Measurements from ENCODE around the gene TMEM143. TPM values are rescaled to one million over a fixed set of nuclear protein-coding genes. Genes with fewer than 3 reads are reported as not detected.

TMEM143 gene
- total RNA-seq, 1 experiment from 2014 or later: 15.2 TPM

GRCh38 chr19:48350856-48351255, 12.9 kb downstream of the TMEM143 start:
- DNase-seq: no peak
- Histone ChIP-seq H3K56ac (ENCODE audit: insufficient read length, low read depth, low read length) (no peak overlapping the region), H4K20me1 (ENCODE audit: control insufficient read depth, insufficient read depth, insufficient read length) (no peaks in the 10 kb centered on the region), H3K79me1 (ENCODE audit: insufficient read depth, low read depth, low read length, poor library complexity, severe bottlenecking) (no peaks in the 10 kb centered on the region), H4K8ac (replicated peaks; ENCODE audit: insufficient read length, low read depth, low read length) (no peak overlapping the region), H2AFZ (ENCODE audit: low read length) (no peak overlapping the region), H3K23me2 (ENCODE audit: insufficient read length, low read depth, low read length, poor library complexity, severe bottlenecking) (no peaks in the 10 kb centered on the region), H3K27ac (ENCODE audit: insufficient read length, low read depth, low read length) (no peak overlapping the region), H2BK120ac (ENCODE audit: low read depth, low read length, poor library complexity, severe bottlenecking) (no peak overlapping the region), H4K91ac (ENCODE audit: insufficient read length, low read depth, low read length) (no peak overlapping the region), H2BK12ac (ENCODE audit: insufficient read length, low read depth, low read length) (no peak overlapping the region), H2BK5ac (ENCODE audit: insufficient read length, low read length) (no peak overlapping the region), H3K79me2 (ENCODE audit: insufficient read depth, low read length) (no peaks in the 10 kb centered on the region), H3K4me1 (ENCODE audit: insufficient read depth, low read length) (no peaks in the 10 kb centered on the region), H3K9ac (ENCODE audit: extremely low read depth, insufficient read length, low read length) (no peak overlapping the region), H3K18ac (ENCODE audit: insufficient read length, low read depth, low read length) (no peak overlapping the region), H3K9me3 (ENCODE audit: control insufficient read depth, low read depth, low read length) (no peaks in the 10 kb centered on the region), H3K27me3 (ENCODE audit: insufficient read depth, low read length) (no peaks in the 10 kb centered on the region), H3K4me2 (ENCODE audit: insufficient read depth, insufficient read length, low read length) (no peak overlapping the region), H3K23ac (ENCODE audit: insufficient read length, low read depth, low read length) (no peak overlapping the region), H4K5ac (ENCODE audit: insufficient read length, low read depth, low read length) (no peak overlapping the region), H2BK20ac (ENCODE audit: low read depth, low read length, poor library complexity, severe bottlenecking) (no peak overlapping the region), H2AK5ac (ENCODE audit: insufficient read length, low read length) (no peak overlapping the region), H3K4ac (ENCODE audit: low read depth, low read length) (no peak overlapping the region), H2BK15ac (ENCODE audit: low read depth, low read length) (no peak overlapping the region), H3K14ac (ENCODE audit: insufficient read depth, low read length) (no peak overlapping the region), H3T11ph (ENCODE audit: low read length) (no peak overlapping the region)
- no peak overlapping the region for H3K4me3 Mint-ChIP-seq
- no peak for TF ChIP-seq CTCF (conservative IDR thresholded peaks at IDR 0.05)
- no peaks in the 10 kb centered on the region for H3K9me3 Mint-ChIP-seq
- no peaks in the 10 kb centered on the region for H3K27me3 Mint-ChIP-seq (ENCODE audit: low read depth)
- 0 out of 7 replicates have a peak overlapping the region, but pooled peaks of 1 of the 3 experiments have one; percentile 5 for H3K27ac Mint-ChIP-seq
- no CpG with 5 or more reads among the region's 5 CpGs for WGBS (ENCODE audit: extremely low coverage, insufficient read length, low lambda C conversion rate)
- no peaks in the 10 kb centered on the region for H3K36me3 Mint-ChIP-seq (ENCODE audit: insufficient read depth in 1 of 3, low read depth in 3 of 3)
- peaks cover 5 to 12% of the 10 kb centered on the region in 2 experiments for H3K4me1 Mint-ChIP-seq
